GM18909 (cell line): ENCODE data around the gene RNF208.

ENCODE experiments used
- ATAC-seq: cut with Tn5 transposase; IDR thresholded peaks from one replicate; pipeline ENCODE4 v1.9.1; 2021; ENCODE audit warnings: mild to moderate bottlenecking; ENCODE audit not compliant: unreplicated experiment, poor library complexity

Gene RNF208

DNA sequence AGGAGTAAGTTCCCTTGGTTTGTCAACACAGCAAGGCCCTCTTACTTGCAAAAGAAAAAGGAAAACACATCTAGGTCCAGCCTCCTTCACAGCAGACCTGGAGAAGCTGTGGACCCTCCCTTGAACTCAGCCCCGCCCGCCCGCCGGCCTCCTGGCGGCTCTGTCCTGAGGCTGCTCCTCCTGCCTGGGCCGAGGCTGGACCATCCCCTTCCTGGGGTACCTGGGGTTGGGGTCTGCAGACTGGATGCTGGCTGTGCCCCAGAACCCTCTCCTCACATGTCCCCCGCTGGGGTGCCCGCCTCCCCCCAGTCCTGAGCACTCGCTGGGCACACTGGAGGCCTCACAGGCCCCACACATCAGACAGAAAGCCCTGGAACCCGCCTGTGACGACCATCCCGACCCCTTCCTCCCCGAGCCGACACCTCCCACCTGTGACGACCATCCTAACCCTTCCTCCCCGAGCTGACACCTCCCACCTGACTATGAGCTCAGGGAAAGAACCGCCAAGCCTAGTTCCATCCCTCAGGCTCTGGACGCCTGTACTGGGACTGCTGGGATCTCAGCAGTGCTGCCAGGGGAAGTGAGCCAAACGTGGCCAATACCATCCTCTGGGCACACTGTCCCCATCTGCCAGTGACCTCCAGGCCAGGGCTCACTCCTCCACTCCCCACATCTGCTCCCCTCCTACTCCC lies 43.0 kb downstream of the RNF208 start:
- ATAC-seq: no peak

DNA sequence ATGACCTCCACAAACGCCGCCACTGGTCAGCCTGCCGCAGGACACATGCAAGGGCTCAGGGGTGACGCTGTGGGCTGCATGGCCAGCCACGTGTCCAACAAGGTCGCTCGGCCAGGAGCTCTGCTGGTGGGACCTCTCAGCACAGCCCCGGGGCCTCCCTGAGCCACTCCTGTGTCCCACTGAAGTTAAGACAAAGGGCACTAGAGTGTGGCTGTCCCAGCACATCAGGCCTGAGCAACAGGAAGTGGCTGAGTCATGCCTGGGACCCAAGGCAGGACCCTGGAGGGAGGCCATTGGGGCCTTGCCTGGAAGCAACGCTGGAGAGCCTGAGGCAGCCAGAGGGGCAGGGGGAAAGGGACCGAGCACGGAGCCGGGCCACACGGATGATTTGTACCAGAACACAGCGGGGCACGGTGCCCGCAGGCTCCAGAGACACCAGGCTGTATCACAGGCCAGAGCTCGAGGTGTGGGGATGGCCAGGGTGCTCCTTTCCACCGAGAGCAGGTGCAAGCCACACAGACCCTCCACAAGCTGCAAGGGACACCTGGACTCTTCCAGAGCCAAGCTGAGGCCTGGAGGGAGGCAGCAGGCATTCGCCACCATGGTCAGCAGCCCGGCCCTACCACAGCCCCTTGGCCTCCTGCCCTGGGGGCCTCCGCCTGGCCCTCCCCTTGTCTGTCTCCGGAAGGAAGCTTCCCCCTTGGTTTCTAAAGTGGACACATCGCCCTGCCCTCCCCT lies 43.7 kb downstream of the RNF208 start:
- no peak for ATAC-seq

DNA sequence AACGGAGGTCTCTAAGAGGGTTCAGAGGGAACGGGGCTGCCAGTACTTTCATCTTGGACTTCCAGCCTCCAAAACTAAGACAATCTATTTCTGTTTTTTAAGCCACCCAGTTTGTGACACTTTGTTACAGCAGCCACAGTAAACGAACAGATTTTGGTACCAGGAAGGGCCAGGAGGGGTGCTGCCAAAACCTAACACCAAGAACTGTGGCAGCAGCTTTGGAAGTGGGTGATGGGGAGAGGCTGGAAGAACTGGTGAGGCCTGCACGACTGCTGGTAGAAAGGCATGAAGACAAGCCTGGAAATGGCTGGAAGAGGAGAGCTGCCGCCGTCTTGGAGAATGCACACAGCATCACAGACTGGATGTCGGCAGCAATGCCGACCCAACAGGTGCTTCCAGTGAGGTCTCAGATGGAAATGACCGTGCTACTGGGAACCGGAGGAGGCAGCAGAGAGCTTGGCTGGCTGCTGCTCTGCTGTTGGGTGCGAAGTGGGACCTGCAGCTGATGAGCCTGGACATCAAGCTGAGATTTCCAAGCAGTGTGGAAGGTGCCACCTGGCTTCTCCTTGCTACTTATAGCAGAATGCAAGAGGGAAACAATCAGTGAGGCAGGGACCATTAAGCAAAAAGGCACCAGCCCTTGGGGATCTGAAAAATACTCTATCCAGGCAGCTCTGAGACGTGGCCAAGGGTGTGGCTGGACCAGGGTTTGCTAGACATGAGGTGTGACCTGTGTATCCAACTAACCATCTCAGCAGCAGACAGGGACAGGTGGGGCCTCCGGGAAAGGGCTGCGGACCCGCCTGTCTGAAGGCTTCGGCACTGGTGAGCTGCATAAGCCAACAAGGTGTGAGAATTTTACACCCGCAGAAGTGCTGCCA lies 45.5 kb downstream of the RNF208 start:
- ATAC-seq: no peak

DNA sequence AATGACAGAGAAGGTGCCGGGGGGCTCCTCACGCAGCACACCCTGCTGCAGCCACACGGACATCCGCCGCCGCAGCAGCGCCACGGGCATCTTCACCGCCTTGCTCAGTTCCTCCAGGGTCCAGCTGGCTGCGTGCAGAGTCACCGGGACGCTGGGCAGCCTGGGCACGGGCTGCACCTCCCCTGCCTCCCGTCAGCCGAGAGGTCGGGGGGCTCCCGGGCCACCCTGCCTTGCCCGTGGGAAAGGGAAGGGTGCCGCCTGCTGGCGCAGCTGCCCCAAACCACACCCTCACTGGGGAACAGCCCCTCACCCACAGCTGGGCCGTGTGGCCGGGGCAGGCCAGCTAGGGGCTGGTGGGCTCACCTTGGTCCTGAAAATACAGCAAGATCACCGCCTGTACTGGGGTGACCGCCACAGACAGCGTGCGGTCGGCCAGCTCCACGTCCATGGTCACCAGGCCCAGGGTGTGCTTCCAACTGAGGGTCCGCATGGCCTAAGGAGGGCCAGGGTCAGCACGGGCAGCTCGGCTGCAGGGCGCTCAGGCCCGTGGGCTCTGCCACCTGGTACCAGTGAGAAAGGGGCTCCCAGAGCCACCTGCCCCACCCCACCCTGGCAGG lies 46.6 kb downstream of the RNF208 start:
- ATAC-seq: no peak

DNA sequence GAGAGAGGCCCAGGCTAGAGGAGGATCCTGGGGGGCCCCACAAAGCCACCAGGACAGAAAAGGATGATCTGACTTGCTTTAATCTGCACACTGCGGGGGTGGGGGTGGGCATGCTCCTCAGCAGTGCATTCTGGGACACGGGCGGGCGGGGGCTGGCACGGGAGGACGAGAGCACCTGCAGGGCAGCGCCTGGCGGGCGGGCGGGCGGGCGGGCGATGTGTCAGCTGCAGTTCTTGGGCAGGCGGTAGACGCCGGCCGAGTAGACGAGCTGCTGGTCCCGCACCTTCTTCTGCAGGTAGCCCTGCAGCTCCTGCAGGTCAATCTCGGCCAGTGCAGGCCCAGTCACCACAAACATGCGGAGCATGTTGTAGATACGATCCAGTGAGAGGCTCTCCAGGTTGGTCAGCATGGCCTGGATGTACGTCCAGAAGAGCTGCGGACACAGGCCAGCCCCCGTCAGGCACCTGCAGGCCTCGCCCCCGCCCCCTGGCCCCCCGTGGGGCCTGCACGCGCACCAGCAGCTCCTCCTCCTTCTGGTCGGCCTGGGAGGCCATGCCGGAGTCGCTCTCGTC lies 47.2 kb downstream of the RNF208 start:
- ATAC-seq: no peak

DNA sequence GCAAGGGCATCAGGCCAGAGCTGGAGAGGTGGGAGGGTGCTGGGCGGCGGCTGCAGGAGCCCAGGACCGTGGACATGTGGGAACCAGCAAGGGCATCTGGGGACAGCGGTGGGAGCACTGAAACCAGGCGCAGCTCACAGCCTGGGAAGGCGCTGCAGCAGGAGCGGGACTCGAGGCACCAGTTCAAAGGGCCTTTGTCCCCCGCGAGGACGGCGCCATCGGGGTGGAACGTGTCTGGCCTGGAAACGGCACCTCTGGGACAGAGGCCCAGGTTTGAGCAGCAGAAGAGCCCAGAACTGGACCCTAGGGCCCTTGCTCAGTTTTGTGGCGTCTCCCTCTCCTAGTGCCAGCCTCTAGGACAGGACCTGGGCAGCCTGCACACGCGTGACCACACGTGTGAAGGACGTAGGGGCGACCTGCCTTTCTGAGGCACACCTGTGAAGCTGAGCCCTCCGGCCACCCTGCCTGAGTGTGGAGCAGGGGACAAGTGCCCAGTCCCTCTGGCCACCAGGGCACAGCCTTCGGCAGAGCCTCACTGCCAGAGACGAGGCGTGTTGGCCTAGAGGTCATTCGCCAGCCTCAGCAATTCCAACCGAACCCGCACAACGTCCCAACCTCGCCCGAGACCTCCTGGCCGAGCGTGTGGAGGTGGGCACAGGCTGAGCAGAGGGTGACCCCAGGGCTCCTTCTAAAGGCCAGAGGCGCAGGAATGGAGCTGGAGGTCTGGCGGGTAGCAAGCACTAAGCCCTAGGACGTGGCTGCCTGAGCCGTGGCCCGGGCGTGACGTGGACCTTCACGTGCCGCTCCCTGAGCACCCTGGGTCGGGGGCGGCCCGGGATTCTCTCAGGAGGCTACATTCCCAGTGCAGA lies 48.0 kb downstream of the RNF208 start:
- no peak for ATAC-seq

DNA sequence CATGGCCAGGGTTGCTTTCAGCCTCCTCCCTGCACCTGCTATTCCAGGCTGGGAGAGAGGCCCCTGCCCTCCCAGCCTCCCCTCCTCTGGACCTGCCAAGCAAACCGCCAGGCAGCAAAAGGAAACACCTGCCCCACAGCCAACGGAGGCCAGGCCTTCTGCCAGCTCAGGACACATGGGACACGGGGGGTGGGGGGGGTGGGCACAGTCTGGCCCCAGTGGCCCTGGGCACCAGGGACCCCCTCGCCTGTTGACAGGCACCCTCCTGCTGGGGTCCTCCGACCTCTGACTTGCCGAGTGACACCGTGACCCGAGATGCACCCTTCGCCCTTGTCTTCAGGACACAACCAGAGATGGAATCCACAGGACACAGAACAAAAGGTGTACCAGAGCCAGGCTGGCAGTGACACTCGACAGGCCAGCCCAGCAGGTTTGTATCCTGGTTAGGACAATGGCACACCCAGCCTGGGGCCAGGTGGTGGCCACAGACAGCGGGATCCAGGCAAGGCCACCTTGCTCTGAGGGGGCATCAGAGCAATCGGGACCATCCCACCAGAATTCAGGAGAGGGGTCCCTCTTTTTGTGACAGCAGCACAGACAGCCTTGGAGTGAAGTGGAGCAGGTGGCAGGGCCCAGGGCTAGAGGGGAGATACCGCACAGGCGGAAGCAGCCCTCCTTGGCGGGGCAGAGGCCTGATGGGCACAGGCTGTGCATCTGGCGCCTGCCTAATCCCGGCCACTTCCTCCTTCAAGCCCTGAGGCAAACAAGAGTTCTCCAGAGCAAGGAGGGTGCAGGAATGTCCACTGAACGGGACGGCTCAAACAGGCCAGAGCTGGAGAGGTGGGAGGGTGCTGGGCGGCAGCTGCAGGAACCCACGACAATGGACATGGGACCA lies 48.9 kb downstream of the RNF208 start:
- ATAC-seq: no peak

DNA sequence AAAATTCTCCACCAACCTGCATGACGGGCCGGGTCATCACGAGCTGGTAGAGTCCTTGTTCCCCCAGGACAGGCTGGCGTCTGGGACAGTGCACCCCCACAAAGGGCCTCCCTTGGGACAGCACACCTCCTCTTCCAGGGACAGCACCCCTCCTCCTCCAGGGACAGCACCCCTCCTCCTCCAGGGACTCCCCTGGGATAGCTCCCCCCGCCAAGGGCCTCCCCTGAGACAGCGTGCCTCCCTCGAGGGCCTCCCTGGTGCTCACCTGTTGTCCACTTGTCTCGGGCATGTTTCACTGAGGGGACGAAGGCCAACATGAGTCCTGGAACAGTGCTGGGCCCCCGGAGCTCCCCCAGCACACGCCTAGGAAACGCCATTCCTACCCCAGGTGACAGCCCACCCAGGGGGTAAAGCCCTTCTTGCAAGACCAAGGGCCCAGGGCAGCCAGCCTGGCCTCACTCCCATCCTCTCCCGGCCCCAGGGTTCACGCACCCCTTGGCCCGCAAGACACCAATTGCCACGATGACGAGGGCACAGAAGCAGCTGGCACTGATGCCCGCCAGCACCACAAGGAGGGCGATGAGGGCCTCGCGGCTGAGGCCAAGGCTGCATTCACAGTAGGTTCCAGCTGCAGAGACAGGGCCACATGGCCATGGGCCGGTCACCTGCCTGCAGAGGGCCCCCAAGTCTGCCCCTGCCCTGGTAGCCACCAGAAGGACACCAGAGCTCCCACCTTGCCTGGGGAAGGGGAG lies 50.7 kb downstream of the RNF208 start:
- ATAC-seq: no peak

DNA sequence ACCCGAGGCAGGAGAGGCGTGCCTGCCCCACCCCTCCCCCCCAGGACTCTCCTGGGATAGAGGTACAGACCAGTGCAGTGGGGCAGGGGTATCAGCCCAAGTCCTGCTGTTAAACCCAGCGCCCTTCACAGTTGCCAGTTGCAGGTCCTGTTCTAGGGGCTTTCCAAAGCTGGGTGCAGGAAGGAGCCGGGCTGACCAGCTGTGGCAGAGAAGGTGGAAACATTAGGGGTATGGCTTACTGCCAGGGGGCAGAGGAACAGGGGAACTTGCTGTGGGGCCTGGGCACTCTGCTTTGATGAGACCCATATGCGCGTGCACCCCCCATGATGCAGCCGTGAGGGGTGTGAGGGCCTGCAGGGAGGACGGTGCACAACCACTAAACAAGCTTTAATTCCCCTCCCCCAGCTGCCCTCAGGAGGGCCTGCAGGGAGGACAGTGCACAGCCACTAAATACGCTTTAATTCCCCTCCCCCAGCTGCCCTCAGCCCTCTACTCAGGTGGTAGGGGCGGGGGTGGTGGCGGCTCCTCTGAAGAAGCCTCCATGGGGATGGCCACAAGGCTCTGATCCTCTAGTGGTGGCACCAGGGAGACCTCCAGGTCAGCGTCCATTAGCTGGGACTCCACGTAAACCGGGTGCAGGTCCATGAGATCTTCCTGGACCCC lies 51.4 kb downstream of the RNF208 start:
- no peak for ATAC-seq
